ENCODE results near the gene DTX3. TPM values are rescaled to one million over a fixed set of nuclear protein-coding genes. Genes with fewer than 3 reads are reported as not detected.

Gene DTX3
- total and polyA plus RNA-seq, 2 experiments from 2014 or later, result 22.8 to 46.6 TPM

DNA sequence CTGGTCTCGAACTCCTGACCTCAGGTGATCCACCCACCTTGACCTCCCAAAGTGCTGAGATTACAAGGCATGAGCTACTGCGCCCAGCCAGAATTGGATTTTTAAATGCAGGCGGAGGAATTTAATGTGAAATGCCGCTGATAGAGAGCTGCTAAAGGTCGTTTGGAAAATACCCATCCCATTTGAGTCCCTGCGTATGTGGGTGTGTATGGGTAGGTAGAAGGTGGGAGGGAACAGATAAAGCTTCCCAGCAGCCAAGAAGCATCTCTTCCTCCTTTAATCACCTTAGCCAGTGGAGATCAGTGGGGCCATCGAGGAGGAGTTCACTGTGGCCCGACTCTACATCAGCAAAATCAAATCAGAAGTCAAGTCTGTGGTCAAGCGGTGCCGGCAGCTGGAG is 29.8 kb upstream of the DTX3 start:
- Histone ChIP-seq H3F3A (replicated peaks; ENCODE audit: low read depth) (0 out of 2 replicates have a peak, but pooled peaks cover 2% of the 10 kb centered on the region), H2AFZ (no peak overlapping the region), H4K20me1 (replicated peaks; ENCODE audit: insufficient read depth) (peaks cover 4% of the 10 kb centered on the region; the same call in 1 of the 2 replicates), H3K36me3 (ENCODE audit: insufficient read depth) (peaks cover 9% of the 10 kb centered on the region), H3K4me3 (no peak overlapping the region), H3K79me2 (replicated peaks; ENCODE audit: insufficient read depth) (no peaks in the 10 kb centered on the region), H3K4me1 (ENCODE audit: insufficient read depth) (no peaks in the 10 kb centered on the region), H3K27me3 (ENCODE audit: insufficient read depth) (no peaks in the 10 kb centered on the region), H3K9me2 (ENCODE audit: insufficient read depth) (no peaks in the 10 kb centered on the region), H3K4me2 (no peak overlapping the region), H3K27ac (ENCODE audit: low read depth) (no peak overlapping the region)
- no peaks in the 10 kb centered on the region for H3K4me1 Mint-ChIP-seq
- ATAC-seq (no peak), DNase-seq (ENCODE audit: low spot score) (no peak)
- no peak overlapping the region for H3K27ac Mint-ChIP-seq
- no peak overlapping the region for H3K4me3 Mint-ChIP-seq
- no peaks in the 10 kb centered on the region for H3K9me3 Mint-ChIP-seq
- no peak for TF ChIP-seq CREB1 (CRISPR knock-in tag; IDR thresholded peaks at IDR 0.05; ENCODE audit: low read depth)
- no peak for TF ChIP-seq NANOG (IDR thresholded peaks at IDR 0.05; ENCODE audit: borderline replicate concordance)
- TF ChIP-seq ZNF114 (CRISPR knock-in tag; IDR thresholded peaks at IDR 0.05), result no peak
- peaks cover 64% of the 10 kb centered on the region for H3K36me3 Mint-ChIP-seq (ENCODE audit: low read depth)
- peaks cover 4% of the 10 kb centered on the region for H3K27me3 Mint-ChIP-seq (ENCODE audit: insufficient read depth, low read depth, poor library complexity)

DNA sequence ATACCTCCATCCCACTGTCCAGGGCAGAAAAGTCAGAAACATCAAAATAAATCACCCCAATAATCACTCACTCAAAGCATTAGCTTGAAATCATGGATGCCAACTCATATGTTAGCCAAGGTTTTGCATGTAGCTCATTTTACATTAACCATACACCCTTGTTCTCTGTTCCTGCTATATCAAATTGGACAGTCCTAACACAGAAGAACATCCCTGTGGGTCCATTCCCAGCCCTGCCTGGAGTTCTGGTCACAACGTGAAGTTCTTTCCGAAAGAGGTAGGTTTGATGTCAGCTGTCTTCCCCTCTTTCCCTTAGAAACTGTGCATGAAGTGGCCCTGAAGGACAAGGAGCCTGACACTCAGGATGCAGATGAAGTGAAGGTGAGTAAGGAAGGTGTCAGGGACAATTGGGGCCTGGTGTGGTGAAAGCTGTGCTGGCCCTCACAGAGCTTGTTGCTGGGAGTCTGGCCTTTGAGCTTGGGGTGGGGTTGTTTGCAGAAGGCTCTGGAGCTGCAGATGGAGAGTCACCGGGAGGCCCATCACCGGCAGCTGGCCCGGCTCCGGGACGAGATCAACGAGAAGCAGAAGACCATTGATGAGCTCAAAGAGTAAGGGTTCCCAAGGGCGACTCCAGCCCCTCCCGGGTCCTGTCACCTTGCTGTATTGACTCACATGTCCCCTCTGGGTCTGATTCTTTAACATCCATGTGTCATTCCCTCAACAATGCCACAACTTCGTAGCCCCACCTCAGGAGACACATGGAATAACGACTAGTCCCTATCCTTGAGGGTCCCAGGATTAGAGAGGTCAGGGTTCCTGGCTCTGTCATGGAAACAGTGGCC is 28.6 kb upstream of the DTX3 start:
- Mint-ChIP-seq H3K27me3 (ENCODE audit: insufficient read depth, low read depth, poor library complexity) (peaks cover 4% of the 10 kb centered on the region), H3K4me1 (no peaks in the 10 kb centered on the region), H3K4me3 (no peak overlapping the region), H3K9me3 (no peaks in the 10 kb centered on the region), H3K27ac (no peak overlapping the region), H3K36me3 (ENCODE audit: low read depth) (peaks cover 66% of the 10 kb centered on the region)
- H3K27me3 ChIP-seq (ENCODE audit: insufficient read depth), result no peaks in the 10 kb centered on the region
- H3K9me2 ChIP-seq (ENCODE audit: insufficient read depth), result no peaks in the 10 kb centered on the region
- no peak for DNase-seq (ENCODE audit: low spot score)
- H3K4me3 ChIP-seq, result no peak overlapping the region
- H2AFZ ChIP-seq, result no peak overlapping the region
- H4K20me1 ChIP-seq (replicated peaks; ENCODE audit: insufficient read depth), result peaks cover 4% of the 10 kb centered on the region; the same call in 1 of the 2 replicates
- no peak for ATAC-seq
- TF ChIP-seq EZH2phosphoT487 (IDR thresholded peaks at IDR 0.05; ENCODE audit: unreplicated experiment) (no peak), NANOG (IDR thresholded peaks at IDR 0.05; ENCODE audit: borderline replicate concordance) (no peak), EZH2 (IDR thresholded peaks at IDR 0.05; ENCODE audit: low read depth, unreplicated experiment) (no peak), JUNB (IDR thresholded peaks at IDR 0.05; ENCODE audit: unreplicated experiment) (no peak), ZNF114 (CRISPR knock-in tag; IDR thresholded peaks at IDR 0.05) (no peak), ZNF331 (CRISPR knock-in tag; IDR thresholded peaks at IDR 0.05; ENCODE audit: low read depth) (no peak)
- TF ChIP-seq, protein P1, sequence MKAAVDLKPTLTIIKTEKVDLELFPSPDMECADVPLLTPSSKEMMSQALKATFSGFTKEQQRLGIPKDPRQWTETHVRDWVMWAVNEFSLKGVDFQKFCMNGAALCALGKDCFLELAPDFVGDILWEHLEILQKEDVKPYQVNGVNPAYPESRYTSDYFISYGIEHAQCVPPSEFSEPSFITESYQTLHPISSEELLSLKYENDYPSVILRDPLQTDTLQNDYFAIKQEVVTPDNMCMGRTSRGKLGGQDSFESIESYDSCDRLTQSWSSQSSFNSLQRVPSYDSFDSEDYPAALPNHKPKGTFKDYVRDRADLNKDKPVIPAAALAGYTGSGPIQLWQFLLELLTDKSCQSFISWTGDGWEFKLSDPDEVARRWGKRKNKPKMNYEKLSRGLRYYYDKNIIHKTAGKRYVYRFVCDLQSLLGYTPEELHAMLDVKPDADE (IDR thresholded peaks at IDR 0.05), result no peak
- TF ChIP-seq, protein P2, sequence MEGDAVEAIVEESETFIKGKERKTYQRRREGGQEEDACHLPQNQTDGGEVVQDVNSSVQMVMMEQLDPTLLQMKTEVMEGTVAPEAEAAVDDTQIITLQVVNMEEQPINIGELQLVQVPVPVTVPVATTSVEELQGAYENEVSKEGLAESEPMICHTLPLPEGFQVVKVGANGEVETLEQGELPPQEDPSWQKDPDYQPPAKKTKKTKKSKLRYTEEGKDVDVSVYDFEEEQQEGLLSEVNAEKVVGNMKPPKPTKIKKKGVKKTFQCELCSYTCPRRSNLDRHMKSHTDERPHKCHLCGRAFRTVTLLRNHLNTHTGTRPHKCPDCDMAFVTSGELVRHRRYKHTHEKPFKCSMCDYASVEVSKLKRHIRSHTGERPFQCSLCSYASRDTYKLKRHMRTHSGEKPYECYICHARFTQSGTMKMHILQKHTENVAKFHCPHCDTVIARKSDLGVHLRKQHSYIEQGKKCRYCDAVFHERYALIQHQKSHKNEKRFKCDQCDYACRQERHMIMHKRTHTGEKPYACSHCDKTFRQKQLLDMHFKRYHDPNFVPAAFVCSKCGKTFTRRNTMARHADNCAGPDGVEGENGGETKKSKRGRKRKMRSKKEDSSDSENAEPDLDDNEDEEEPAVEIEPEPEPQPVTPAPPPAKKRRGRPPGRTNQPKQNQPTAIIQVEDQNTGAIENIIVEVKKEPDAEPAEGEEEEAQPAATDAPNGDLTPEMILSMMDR (conservative IDR thresholded peaks at IDR 0.05; ENCODE audit: low read depth in 2 of 2), result no peak
- TF ChIP-seq, protein P3, sequence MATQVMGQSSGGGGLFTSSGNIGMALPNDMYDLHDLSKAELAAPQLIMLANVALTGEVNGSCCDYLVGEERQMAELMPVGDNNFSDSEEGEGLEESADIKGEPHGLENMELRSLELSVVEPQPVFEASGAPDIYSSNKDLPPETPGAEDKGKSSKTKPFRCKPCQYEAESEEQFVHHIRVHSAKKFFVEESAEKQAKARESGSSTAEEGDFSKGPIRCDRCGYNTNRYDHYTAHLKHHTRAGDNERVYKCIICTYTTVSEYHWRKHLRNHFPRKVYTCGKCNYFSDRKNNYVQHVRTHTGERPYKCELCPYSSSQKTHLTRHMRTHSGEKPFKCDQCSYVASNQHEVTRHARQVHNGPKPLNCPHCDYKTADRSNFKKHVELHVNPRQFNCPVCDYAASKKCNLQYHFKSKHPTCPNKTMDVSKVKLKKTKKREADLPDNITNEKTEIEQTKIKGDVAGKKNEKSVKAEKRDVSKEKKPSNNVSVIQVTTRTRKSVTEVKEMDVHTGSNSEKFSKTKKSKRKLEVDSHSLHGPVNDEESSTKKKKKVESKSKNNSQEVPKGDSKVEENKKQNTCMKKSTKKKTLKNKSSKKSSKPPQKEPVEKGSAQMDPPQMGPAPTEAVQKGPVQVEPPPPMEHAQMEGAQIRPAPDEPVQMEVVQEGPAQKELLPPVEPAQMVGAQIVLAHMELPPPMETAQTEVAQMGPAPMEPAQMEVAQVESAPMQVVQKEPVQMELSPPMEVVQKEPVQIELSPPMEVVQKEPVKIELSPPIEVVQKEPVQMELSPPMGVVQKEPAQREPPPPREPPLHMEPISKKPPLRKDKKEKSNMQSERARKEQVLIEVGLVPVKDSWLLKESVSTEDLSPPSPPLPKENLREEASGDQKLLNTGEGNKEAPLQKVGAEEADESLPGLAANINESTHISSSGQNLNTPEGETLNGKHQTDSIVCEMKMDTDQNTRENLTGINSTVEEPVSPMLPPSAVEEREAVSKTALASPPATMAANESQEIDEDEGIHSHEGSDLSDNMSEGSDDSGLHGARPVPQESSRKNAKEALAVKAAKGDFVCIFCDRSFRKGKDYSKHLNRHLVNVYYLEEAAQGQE (IDR thresholded peaks at IDR 0.05; ENCODE audit: unreplicated experiment), result no peak
- peaks cover 5% of the 10 kb centered on the region for H3K36me3 ChIP-seq (ENCODE audit: insufficient read depth)
- H3K79me2 ChIP-seq (replicated peaks; ENCODE audit: insufficient read depth), result no peaks in the 10 kb centered on the region
- 0 out of 2 replicates have a peak, but pooled peaks cover 2% of the 10 kb centered on the region for H3F3A ChIP-seq (replicated peaks; ENCODE audit: low read depth)
- H3K27ac ChIP-seq (ENCODE audit: low read depth), result no peak overlapping the region
- no peak overlapping the region for H3K4me2 ChIP-seq
- H3K4me1 ChIP-seq (ENCODE audit: insufficient read depth), result no peaks in the 10 kb centered on the region

Data from GM23338 (cell line).